PC-9 (cell line): ENCODE measurements around the gene DIPK1B.
A peak's percentile ranks its signal among the peaks of the same experiment; 100 is the strongest.

Experiments
- CTCF ChIP-seq: fragments of 200-600 bp; sonication (generic); conservative IDR thresholded peaks from 2 replicates; pipeline ENCODE4 v1.6.1; 2017; ENCODE audit warnings: mixed run types, antibody characterized with exemption, mild to moderate bottlenecking, moderate library complexity
- EZH2 ChIP-seq: fragments of 200-600 bp; sonication (generic); IDR thresholded peaks from 2 replicates; pipeline ENCODE4 v1.8.0; 2017; ENCODE audit warnings: antibody characterized with exemption, low read depth

GRCh38 chr9:136728080-136728547 is 15.7 kb downstream of the DIPK1B start:
- TF ChIP-seq CTCF (peak; percentile 78), EZH2 (no peak)
